ENCODE data around the gene EXOC4. TPM values are rescaled to one million over a fixed set of nuclear protein-coding genes. Genes with fewer than 3 reads are reported as not detected.

EXOC4 gene
- total RNA-seq, 1 experiment from 2014 or later = 75.8 TPM

- no peak overlapping the region for H2AK5ac ChIP-seq (ENCODE audit: insufficient read length, low read length)
- no peaks in the 10 kb centered on the region for H4K20me1 ChIP-seq (ENCODE audit: control insufficient read depth, insufficient read depth, insufficient read length)
- no peaks in the 10 kb centered on the region for H3K9me3 ChIP-seq (ENCODE audit: control insufficient read depth, low read depth, low read length)
- no peak overlapping the region for H3K23ac ChIP-seq (ENCODE audit: insufficient read length, low read depth, low read length)
- H3K4me1 ChIP-seq (ENCODE audit: insufficient read depth, low read length) = peaks cover 2% of the 10 kb centered on the region; the same call in 1 of the 2 replicates
- H4K5ac ChIP-seq (ENCODE audit: insufficient read length, low read depth, low read length) = no peak overlapping the region
- no peak overlapping the region for H3T11ph ChIP-seq (ENCODE audit: low read length)
- Mint-ChIP-seq H3K4me3 (no peak overlapping the region), H3K36me3 (ENCODE audit: insufficient read depth in 1 of 3, low read depth in 3 of 3) (no peaks in the 10 kb centered on the region), H3K4me1 (peaks cover 3 to 6% of the 10 kb centered on the region in 2 experiments; a peak in 3 of 4 replicates), H3K27me3 (ENCODE audit: low read depth) (no peaks in the 10 kb centered on the region), H3K9me3 (no peaks in the 10 kb centered on the region), H3K27ac (no peak overlapping the region)
- H4K91ac ChIP-seq (ENCODE audit: insufficient read length, low read depth, low read length) = no peak overlapping the region
- H4K8ac ChIP-seq (replicated peaks; ENCODE audit: insufficient read length, low read depth, low read length) = no peak overlapping the region
- WGBS (ENCODE audit: extremely low coverage, insufficient read length, low lambda C conversion rate) = no CpG with 5 or more reads among the region's 2 CpGs
- H2AFZ ChIP-seq (ENCODE audit: low read length) = no peak overlapping the region
- no peak overlapping the region for H3K4me2 ChIP-seq (ENCODE audit: insufficient read depth, insufficient read length, low read length)
- no peaks in the 10 kb centered on the region for H3K27me3 ChIP-seq (ENCODE audit: insufficient read depth, low read length)
- no peak overlapping the region for H3K9ac ChIP-seq (ENCODE audit: extremely low read depth, insufficient read length, low read length)
- no peak overlapping the region for H2BK120ac ChIP-seq (ENCODE audit: low read depth, low read length, poor library complexity, severe bottlenecking)
- no peak overlapping the region for H3K4ac ChIP-seq (ENCODE audit: low read depth, low read length)
- no peak overlapping the region for H3K56ac ChIP-seq (ENCODE audit: insufficient read length, low read depth, low read length)
- no peak overlapping the region for H2BK20ac ChIP-seq (ENCODE audit: low read depth, low read length, poor library complexity, severe bottlenecking)
- no peak overlapping the region for H2BK12ac ChIP-seq (ENCODE audit: insufficient read length, low read depth, low read length)
- no peaks in the 10 kb centered on the region for H3K23me2 ChIP-seq (ENCODE audit: insufficient read length, low read depth, low read length, poor library complexity, severe bottlenecking)
- no peak overlapping the region for H3K27ac ChIP-seq (ENCODE audit: insufficient read length, low read depth, low read length)
- no peak overlapping the region for H3K18ac ChIP-seq (ENCODE audit: insufficient read length, low read depth, low read length)
- H3K14ac ChIP-seq (ENCODE audit: insufficient read depth, low read length) = no peak overlapping the region
- no peak for DNase-seq
- no peak overlapping the region for H2BK5ac ChIP-seq (ENCODE audit: insufficient read length, low read length)
- H2BK15ac ChIP-seq (ENCODE audit: low read depth, low read length) = no peak overlapping the region
- H3K79me2 ChIP-seq (ENCODE audit: insufficient read depth, low read length) = no peaks in the 10 kb centered on the region
- TF ChIP-seq CTCF (conservative IDR thresholded peaks at IDR 0.05) = no peak
- H3K79me1 ChIP-seq (ENCODE audit: insufficient read depth, low read depth, low read length, poor library complexity, severe bottlenecking) = no peaks in the 10 kb centered on the region
These were observed 205.8 kb downstream of the EXOC4 start for GRCh38 chr7:133458688-133459087.
